AG04450 (cell line): ENCODE measurements around the gene EGF. TPM values are rescaled to one million over a fixed set of nuclear protein-coding genes. Genes with fewer than 3 reads are reported as not detected.

Experiments
- CTCF ChIA-PET: fragments of 300-600, 350-600 bp; formaldehyde crosslinking; extraction: SDS; loops from one replicate; lab custom pipeline; 2022; ENCODE audit warnings: antibody characterized with exemption, inconsistent platforms; lab: Charles Lee
- POLR2A ChIA-PET: fragments of 350-600 bp; formaldehyde crosslinking; extraction: SDS; loops from one replicate; lab custom pipeline; 2021; ENCODE audit warnings: antibody characterized with exemption, inconsistent platforms; lab: Yijun Ruan, JAX
- DNase-seq: peaks from one replicate; pipeline ENCODE4 v3.0.0-alpha.2; 2011; ENCODE audit warnings: low read depth, low spot score
- H3K27ac ChIP-seq: one replicate; pipeline ENCODE4 v1.5.1; 2012; ENCODE audit warnings: low read depth, low read length, control low read depth
- H3K27me3 ChIP-seq: one replicate; pipeline ENCODE4 v1.6.0; 2012; ENCODE audit warnings: low read length; ENCODE audit not compliant: control insufficient read depth, insufficient read depth
- H3K4me3 ChIP-seq: 2 replicates; pipeline ENCODE4 v1.5.1; 2011; ENCODE audit warnings: mild to moderate bottlenecking, low read depth, low read length, control low read depth
- H3K9me3 ChIP-seq: 2 replicates; pipeline ENCODE4 v1.5.1; 2012; ENCODE audit warnings: low read length; ENCODE audit not compliant: control insufficient read depth, insufficient read depth
- CTCF ChIP-seq: IDR thresholded peaks from 2 replicates; pipeline ENCODE4 v1.5.1; 2011; ENCODE audit warnings: low read depth, low read length, control low read depth, inconsistent platforms
- polyA plus RNA-seq: library from polyadenylated mRNA; depleted of rRNA; stranded (reverse); fragments of >200 nt; gene quantifications from 2 replicates; pipeline ENCODE4 v1.2.3, GENCODE V29; 2011

EGF gene
- polyA plus RNA-seq, 1 experiment: 0.14 TPM

GRCh38 chr4:109985993-109986974 is 73.6 kb downstream of the EGF start:
- no peak for DNase-seq
- H3K9me3 ChIP-seq: no peaks in the 10 kb centered on the region
- ChIA-PET POLR2A (no interaction called here), CTCF (interaction anchor here (2.3 kb wide), 1 partner anchor 530 kb away, joined by 7 read pairs; no protein-coding TSS in a partner anchor)
- TF ChIP-seq CTCF: no peak
- no peak overlapping the region for H3K27ac ChIP-seq
- H3K4me3 ChIP-seq: no peak overlapping the region
- H3K27me3 ChIP-seq: peaks cover 3% of the 10 kb centered on the region

GRCh38 chr4:109989044-109989443 is 76.4 kb downstream of the EGF start:
- TF ChIP-seq CTCF: no peak
- ChIA-PET CTCF (interaction anchor here (0.7 to 1.4 kb wide), 4 partner anchors 9 to 527 kb away, joined by 3 to 5 read pairs (median 3); no protein-coding TSS in a partner anchor), POLR2A (no interaction called here)
- Histone ChIP-seq H3K4me3 (no peak overlapping the region), H3K27ac (no peak overlapping the region), H3K27me3 (peaks cover 3% of the 10 kb centered on the region), H3K9me3 (no peaks in the 10 kb centered on the region)
- no peak for DNase-seq

GRCh38 chr4:109989618-109990017 is 76.9 kb downstream of the EGF start:
- no peak overlapping the region for H3K4me3 ChIP-seq
- CTCF ChIA-PET: interaction anchor here (0.7 to 1.4 kb wide), 5 partner anchors 8 to 529 kb away, joined by 3 to 5 read pairs (median 3); no protein-coding TSS in a partner anchor
- H3K9me3 ChIP-seq: no peaks in the 10 kb centered on the region
- no peak for TF ChIP-seq CTCF
- H3K27ac ChIP-seq: no peak overlapping the region
- DNase-seq: no peak
- peaks cover 3% of the 10 kb centered on the region for H3K27me3 ChIP-seq
- POLR2A ChIA-PET: no interaction called here

DNA sequence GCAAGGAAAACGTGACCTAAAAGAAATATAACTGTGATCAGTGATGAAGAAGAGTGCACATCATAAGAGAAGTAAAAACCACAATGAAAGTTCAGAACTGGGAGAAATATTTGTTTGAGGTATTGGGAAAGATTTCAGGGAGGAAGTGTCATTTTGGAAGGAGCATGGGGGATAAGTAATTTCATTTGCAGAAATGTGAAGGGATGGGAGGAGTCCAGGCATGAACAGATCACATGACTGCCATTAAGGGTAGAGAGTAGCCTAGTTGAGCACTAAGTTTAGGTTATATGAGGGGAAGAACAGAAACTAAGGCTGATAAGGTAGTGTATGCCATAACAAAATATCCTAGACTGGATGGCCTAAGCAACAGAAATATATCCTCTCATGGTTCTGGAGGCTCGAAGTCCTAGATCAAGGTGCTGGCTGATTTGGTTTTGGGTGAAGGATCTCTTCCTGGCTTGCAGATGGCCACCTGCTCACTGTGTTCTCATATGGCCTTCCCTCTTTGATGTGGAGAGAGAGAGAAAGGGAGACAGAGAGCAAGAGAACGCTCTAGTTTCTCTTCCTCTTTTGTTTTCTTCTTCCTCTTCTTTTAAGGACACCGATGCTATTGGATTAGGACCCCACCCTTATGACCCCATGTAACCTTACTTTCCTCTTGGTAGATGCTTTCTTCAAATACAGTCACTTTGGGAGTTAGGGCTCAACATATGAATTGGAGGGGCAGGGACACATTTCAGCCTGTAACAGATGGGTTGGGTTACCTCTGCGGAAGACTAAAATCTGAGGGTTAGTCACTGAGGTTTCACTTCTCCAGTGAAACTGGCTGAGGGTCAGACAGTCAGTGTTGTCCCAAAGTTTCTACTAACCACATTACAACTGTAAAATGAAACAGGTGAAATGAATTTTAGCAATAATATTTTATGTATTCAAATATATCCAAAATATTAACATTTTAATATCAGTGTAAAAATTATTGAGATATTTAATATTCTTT is 77.9 kb downstream of the EGF start:
- DNase-seq: no peak
- TF ChIP-seq CTCF: no peak
- CTCF ChIA-PET: interaction anchor here (0.9 to 1.4 kb wide), 2 partner anchors 519 to 528 kb away, joined by 3 read pairs; no protein-coding TSS in a partner anchor
- POLR2A ChIA-PET: no interaction called here
- H3K27ac ChIP-seq: no peak overlapping the region
- H3K9me3 ChIP-seq: no peaks in the 10 kb centered on the region
- no peak overlapping the region for H3K4me3 ChIP-seq
- peaks cover 3% of the 10 kb centered on the region for H3K27me3 ChIP-seq
